Right lobe of liver (tissue), 4 donors: ENCODE measurements around the gene VSNL1.

Source experiments
- POLR2A ChIP-seq: fragments of 450-650 bp; IDR thresholded peaks from one replicate; pipeline ENCODE4 v1.6.1; 2017; ENCODE audit warnings: antibody characterized with exemption, mild to moderate bottlenecking
- TF ChIP-seq, protein P1 (sequence below), 4 donors: fragments of 200-600 bp in 3 of 4; fragments of 450-650 bp in 1 of 4; IDR thresholded peaks; one replicate each; pipeline versions ENCODE4 v1.5.1 to v1.8.0; 2016 to 2022; ENCODE audit warnings: antibody characterized with exemption in 4 of 4, mild to moderate bottlenecking in 2 of 4
- donor health status: DM: no; HTN: no; CAD: no.
- donor health status: DM: no; HTN: no; CAD: no.
- donor health status: DM: no; HTN: yes; CAD: no.

DNA sequence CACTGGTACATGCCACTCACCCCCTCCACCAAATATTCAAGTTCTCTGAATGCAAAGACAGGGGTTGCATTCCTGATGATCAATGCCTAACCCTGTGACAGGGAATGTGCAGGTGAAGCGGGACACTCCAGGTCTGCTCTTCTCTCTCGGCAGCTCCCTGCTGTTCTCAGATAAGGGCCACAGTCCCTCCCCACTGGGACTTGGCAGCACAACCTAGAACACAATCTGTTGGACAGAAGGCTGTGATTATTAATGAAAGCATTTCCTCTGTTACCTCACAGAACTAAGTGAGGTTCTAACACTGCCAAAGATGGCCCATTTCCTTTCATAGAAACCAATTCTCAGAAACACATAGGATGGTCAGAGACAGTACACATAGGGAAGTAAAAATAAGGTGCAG lies 42.7 kb downstream of the VSNL1 start:
- TF ChIP-seq POLR2A, result no peak
- TF ChIP-seq, protein P1, sequence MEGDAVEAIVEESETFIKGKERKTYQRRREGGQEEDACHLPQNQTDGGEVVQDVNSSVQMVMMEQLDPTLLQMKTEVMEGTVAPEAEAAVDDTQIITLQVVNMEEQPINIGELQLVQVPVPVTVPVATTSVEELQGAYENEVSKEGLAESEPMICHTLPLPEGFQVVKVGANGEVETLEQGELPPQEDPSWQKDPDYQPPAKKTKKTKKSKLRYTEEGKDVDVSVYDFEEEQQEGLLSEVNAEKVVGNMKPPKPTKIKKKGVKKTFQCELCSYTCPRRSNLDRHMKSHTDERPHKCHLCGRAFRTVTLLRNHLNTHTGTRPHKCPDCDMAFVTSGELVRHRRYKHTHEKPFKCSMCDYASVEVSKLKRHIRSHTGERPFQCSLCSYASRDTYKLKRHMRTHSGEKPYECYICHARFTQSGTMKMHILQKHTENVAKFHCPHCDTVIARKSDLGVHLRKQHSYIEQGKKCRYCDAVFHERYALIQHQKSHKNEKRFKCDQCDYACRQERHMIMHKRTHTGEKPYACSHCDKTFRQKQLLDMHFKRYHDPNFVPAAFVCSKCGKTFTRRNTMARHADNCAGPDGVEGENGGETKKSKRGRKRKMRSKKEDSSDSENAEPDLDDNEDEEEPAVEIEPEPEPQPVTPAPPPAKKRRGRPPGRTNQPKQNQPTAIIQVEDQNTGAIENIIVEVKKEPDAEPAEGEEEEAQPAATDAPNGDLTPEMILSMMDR (IDR thresholded peaks at IDR 0.05), result no peak
